Measurements from ENCODE around the gene SLBP.
"Not testable (repeated sequence)": the region's sequence is repeated elsewhere in the genome, so short reads cannot be mapped to it uniquely, and the experiment has no call there.

The SLBP gene

DNA sequence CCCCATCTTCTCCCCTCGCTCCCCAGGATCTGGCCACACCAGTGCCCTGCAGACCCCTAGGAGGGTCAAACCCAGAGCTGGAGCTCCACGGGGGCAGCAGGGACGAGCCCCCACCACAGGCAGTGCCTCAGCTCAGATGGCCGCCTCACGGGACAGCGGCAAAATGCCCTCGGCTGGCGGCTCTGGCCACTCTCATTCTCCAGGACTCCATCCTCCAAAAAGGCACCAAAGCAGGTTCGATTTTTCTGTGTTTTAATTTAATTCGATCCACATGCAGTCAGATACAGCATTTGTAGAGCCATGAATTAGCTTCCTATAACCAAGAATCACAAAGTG lies 36.3 kb downstream of the SLBP start:
- DNase-seq (ENCODE audit: low read depth in 2 of 2): no peak

DNA sequence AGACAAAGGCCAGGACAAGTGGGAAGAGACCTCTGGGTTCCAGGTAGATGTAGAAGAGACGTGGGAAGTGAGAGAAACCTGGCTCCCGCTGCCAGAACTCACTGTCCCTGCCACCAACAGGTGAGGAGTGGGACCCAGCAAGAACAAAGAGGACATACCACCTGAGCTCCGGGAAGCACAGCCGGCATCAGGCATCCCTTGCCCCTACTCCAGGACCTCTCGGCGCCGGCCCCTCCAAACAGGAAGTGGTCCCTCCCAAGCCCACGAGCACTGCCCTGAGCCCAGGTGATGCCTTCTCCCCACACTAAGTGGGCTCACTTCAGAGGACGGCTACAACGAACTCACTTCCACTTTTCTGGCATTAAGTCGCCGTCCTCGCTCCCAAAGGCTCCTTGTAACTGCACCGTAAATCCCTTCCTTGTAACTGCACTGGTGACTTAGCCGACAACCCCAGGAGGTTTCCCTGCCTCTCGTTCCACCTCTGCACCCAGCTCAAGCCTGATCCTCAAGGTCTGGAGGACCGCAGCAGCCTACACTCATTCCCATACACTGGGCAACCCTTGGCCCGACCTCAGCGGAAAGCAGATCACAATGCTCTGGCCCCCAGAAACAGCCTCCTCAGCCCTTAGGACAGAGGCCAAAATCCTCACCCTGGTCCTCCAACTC lies 36.9 kb downstream of the SLBP start:
- DNase-seq (ENCODE audit: low read depth in 2 of 2): no peak

DNA sequence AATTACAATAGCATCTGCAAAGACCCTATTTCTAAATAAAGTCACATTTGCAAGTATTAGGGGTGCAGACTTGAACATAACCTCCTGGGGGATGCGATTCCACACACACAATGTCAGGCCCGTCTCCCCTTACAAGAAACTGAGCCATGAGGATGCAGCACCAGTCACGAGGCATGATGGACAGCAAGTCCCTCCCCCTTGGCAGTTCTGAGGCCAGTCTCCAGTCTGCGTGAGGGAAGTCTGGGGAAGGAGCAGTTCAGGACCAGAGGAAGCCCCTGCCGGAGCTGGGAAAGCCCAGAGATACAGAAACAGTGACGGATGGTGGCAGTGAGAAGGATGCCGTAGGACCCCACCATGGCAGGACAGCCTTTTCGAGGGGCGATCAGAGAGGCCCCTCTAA lies 37.4 kb downstream of the SLBP start:
- no peak for DNase-seq (ENCODE audit: low read depth in 2 of 2)

DNA sequence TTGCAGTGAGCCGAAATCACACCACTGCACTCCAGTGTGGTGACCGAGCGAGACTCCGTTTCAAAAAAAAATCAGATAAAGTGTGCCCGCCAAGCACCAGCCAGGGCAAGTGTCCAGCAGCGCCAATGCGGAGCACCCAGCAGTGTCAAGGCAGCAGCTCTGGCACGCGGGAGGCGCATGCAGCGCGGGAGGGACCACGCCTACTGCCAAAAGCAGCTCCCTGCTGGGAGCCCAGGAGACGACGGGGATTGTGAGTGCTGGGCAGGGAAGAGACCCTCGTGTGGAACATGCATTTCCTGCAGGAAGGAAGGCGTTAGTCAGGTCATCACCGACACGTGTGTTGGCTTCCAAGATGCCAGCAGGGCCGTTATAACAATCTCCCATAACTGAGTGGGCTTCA lies 38.4 kb downstream of the SLBP start:
- no peak for DNase-seq (ENCODE audit: low read depth in 2 of 2)

DNA sequence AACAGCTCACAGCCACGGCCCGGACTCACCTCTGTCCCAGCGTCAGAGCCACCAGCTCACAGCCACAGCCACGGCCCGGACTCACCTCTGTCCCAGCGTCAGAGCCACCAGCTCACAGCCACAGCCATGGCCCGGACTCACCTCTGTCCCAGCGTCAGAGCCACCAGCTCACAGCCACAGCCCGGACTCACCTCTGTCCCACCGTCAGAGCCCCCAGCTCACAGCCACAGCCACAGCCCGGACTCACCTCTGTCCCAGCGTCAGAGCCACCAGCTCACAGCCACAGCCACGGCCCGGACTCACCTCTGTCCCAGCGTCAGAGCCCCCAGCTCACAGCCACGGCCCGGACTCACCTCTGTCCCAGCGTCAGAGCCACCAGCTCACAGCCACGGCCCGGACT lies 41.1 kb downstream of the SLBP start:
- not testable (repeated sequence) for DNase-seq (ENCODE audit: low read depth in 2 of 2)

DNA sequence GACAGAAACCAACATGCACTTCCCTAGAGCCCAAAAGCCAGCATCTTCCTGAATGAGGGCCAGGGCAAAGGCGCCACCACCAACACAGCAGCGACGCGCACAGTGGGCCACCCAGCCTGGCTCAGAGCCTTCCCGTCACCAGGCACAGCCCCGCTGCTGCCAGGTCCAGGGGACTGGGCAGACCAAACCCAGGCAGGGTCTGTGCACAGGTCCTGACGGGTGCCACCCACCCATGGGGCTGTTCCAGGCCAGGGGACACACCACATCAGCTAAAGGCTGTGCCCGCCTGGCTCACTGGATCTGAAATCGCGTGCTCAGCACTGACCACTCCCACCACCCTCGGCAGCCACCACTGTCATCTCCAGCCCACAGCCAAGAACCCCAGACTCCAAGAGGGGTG lies 41.8 kb downstream of the SLBP start:
- DNase-seq (ENCODE audit: low read depth in 2 of 2): no peak

DNA sequence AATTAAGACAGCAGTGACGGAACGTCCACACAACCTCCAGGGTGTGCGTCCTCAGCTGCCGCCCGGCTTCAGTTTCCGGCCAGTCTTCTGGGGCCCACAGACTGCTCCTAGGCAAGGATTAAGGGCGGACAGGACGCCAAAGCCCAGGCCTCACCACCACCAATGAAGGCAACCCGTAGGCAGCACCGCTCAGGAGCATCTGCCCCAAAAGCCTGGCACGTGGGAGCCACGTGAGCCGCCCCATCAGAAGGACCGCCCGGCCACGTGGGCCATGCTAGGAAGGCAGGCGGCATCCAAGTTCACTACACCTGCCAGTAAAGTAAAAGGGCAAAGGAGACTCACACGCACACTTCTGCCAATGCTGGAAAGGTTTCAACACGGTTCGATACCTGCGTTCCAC lies 42.3 kb downstream of the SLBP start:
- no peak for DNase-seq (ENCODE audit: low read depth in 2 of 2)

DNA sequence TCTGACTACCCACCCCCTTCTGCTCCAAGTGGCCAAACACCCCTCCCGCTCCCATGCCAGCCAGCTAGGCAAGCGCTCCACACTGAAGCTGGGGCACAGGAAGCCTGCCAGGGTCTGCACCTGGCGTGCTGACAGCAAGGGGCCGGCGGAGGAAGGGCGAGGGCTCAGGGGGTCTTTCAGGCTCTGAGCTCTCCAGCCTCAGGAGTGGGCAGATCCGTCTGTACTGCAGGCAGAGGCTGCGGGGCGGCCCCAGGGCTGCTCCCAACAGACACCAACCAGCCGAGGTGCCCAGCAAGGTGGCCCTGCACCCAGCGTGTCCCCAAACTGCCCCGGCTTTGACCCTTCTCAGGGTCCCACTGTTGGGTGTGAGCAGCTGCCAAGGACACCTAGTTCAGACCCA lies 42.8 kb downstream of the SLBP start:
- DNase-seq (ENCODE audit: low read depth in 2 of 2): no peak

DNA sequence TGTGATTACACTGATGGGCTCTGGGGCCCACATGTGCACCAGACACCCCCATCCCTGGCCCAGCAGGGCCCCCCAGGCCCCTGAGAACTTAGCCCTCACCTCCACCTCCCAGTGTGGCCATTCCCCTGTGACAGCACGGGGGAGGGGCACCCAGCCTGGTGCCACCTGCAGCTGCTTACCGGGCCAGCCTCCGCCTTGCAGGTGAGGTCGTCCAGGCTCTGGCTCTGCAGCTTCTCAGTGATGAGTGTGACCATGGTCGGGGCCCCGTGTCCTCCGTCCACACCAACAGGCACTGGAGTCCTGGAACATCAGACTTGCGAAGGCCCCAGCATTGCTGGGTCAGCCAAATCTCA lies 43.7 kb downstream of the SLBP start:
- no peak for DNase-seq (ENCODE audit: low read depth in 2 of 2)

DNA sequence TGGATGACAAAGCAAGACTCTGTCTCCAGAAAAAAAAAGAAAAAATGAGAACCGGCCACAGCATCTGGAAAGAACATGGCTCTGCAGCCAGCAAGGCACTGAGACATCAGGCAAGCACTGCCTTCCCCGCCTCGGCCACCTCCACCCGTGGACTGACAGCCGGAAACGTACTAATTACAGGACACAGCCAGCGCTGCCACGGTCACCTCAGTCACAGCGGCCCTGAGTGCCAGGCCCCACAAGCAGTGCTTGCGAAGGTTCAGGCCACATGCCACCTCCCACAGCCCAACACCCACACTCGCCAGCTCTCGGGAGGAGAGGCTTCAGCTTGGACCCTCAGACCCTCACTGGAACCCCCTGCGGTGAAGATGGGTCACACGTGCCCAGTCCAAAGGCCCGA lies 44.8 kb downstream of the SLBP start:
- no peak for DNase-seq (ENCODE audit: low read depth in 2 of 2)

DNA sequence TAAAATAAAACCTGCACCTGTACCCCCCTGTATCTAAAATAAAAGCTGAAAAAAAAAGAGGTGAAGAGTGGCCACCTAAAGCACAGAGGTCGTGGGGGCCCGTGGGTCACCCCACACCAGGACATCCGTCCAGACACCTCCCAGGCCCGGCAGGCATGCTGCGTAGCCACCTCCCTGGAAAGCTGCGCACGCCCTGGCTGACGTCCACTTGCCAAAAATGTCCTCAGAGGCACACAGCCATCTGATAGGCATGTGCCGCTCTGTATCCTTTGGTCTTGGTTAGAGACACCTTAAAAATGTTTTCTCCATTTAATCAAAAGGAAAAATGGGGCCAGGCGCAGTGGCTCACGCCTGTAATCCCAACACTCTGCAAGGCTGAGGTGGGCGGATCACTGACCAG lies 45.7 kb downstream of the SLBP start:
- DNase-seq (ENCODE audit: low read depth in 2 of 2): no peak

DNA sequence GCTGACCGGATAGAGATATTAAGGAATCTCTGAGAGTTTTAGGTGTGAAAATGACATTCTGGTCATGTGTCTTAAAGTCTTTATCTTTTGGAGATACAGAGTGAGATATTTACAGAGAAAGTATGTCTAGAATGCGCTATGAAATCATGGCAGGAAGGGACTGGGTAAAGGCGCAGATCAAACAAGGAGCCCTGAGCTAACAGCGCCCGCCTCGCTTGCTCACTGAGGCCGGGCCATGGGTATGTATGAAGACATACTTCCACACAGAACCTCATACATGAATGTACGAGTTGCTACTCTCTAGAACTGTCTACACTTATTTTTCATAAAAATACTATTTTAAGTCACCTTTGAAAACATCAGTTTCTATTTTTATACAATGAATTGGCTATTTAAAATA lies 48.0 kb downstream of the SLBP start:
- no peak for DNase-seq (ENCODE audit: low read depth in 2 of 2)

DNA sequence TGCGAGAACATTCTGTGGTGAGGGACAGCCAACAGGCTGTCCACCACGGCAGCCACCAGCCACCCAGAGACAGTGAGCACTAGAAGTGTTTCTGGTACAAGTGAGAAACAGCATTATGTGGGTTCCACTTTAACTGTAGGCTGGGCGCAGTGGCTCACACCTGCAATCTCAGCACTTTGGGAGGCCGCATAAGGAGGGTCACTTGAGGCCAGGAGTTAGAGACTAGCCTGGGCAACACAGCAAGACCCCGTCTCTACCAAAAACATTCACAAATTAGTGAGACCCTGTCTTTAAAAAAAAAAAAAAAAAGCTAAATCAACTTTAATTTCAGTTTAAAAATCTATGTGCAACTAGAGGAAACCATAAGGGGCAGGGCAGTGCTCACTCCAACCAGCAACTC lies 48.6 kb downstream of the SLBP start:
- no peak for DNase-seq (ENCODE audit: low read depth in 2 of 2)

DNA sequence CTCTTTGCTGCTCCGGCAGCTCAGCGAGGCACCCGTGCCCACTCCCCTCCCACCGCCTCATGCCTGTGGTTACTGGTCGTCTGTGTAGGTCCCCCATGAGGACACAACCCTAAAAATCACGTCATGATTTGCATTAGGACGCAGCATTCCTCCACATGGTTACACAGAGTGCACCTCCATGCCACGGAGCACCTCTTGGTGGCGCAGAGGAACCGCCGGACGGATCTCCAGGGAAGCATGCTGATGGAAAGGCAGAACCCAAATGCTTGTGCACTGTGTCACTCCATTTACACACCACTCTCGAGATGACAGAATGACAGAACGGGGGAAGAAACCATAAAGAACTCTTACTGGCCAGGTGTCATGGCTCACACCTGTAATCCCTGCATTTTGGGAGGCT lies 50.4 kb downstream of the SLBP start:
- DNase-seq (ENCODE audit: low read depth in 2 of 2): no peak

DNA sequence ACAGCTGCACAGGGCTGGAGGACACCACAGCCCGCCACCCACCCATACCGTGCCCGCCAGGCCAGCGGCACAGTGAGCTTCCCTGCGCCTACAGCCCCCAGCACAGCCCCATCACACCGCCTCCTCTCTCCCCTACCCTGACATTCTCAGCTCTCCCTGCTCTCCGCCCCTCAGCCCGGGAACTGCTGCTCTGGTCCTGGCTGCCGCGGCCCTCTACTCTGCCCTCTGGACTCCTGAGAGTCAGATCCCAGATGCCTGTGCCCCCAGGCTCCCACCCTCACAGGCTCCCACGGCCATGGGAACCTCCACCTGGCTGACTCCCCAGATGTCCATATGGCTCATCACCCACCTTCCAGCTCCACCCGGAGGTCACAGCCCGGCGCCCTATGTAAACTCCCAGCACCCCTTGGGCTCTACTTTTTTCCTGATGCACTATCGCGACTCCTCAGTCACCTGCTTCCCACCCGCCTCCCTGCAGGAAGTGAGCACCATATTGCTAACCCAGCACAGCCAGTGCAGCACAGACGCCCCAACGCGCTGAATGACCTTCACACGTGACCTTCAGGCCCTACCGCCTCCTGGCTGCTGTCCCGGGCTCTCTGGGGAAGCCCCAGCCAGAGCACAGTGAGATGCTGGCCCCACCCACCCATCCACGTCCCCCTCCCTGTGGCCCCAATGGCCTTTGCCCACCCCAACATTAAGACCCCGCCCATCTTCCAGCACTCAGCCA lies 51.0 kb downstream of the SLBP start:
- DNase-seq (ENCODE audit: low read depth in 2 of 2): no peak

DNA sequence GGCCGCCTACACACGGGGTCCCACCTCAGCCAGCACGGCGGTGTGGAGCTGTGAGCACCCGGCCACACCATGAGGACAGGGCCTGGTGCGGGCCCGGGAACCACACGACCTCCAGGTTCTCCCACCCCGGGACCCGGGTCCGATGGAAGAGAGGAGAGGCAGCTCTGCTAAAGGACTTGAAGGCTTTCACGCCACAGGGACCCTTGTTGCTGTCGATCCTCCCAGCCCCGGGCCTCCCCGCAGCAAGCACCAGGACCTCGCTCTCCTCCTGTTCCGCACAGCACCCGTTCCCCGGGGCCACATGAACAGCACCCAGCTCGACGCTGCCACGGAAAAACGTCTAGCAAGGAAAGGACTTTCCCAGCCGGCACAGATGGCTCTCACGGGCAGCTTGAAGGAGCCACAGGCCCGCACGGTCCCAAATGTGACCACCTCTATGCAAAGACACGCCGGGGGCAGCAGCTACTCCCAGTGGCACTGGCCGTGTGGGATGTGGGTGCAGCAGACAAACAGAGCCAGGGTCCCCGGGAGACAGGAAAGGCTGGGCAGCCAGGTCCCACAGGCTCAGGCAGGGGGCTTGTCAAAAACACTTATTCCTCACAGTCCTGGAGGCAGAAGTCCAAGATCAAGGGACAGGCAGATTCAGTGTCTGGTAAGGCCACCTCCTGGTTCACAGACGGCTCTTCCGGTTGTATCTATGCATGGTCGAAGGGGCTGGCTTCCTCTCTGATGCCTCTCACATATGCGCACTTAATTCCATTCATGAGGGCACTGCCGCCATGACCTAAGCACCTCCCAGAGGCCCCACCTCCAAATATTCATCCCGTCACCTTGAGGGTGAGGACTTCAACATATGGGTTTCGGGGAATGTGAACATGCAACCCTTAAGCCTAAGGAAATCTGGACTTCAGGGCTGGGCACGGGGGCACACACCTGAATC lies 52.7 kb downstream of the SLBP start:
- DNase-seq (ENCODE audit: low read depth in 2 of 2): no peak

DNA sequence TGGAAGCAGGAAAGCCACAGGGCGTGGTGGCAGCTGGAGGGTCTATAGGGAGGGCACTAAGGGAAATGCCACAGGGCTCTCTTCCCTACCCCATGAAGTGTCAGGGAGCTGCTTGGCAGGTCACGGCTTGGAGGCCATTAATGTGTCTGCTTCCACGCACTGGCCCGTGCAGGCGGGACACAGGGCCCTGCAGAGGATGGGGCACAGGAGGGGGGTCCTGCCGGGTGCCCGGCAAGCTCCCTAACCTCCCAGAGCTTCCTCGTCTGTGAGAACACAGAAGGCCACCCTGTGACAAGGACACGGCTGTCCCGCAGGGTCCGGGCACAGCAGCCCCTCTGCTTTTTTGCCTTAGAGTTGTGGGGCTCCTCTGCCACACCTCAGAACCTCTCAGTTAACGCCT lies 53.5 kb downstream of the SLBP start:
- no peak for DNase-seq (ENCODE audit: low read depth in 2 of 2)

DNA sequence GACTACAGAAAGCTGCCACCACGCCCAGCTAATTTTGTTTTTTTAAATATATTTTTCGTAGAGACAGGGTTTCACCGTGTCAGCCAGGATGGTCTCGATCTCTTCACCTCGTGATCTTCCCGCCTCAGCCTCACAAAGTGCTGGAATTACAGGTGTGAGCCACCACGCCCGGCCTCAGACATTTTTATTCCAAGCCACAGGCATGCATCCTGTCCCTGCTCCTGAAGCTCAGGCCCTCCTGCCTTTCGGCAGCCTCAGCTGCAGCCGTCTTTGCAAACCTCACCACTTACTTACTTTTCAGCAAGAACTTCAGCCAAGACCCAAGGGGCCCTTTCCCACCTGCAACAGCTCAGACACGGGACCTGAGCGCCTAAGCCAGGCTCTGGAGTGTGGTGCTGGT lies 54.0 kb downstream of the SLBP start:
- no peak for DNase-seq (ENCODE audit: low read depth in 2 of 2)

DNA sequence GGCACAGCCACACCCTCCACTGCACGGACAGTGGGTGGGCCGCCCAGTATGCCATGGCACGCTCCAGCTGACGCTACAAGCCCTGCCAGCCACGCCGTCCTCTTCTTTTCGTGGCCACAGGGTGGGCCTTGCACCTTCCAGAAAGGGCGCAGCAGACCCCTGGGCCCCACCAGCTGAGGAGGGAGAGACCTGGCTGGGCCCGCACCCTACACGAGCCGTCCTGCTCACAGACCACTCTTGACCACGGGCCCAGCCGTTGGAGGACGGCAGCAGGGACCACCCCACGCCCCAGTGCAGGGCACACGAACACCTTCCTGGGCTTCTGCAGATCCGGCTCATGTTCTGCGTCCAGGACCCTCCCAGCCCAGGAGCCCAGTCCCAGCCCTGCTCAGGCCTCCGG lies 55.1 kb downstream of the SLBP start:
- no peak for DNase-seq (ENCODE audit: low read depth in 2 of 2)

DNA sequence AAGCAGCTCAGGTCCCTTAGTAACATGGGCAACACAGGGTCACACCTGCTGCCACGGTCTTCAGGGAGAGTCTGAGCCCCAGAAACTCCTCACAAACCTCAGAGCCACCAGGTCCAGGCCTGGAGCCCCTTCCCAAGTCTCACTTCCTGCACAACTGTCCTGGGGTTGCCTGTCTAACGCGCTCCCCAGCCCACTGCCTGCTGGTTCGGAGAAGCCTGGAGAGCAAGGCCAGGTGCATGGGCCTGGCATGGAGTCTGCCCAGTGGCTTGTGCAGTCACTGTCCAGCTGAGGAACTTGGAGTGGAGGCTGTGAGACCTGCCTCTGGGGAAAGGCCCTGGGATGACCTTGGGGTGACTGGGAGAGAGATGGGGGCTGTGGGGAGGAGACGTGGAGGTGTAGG lies 56.0 kb downstream of the SLBP start:
- no peak for DNase-seq (ENCODE audit: low read depth in 2 of 2)

DNA sequence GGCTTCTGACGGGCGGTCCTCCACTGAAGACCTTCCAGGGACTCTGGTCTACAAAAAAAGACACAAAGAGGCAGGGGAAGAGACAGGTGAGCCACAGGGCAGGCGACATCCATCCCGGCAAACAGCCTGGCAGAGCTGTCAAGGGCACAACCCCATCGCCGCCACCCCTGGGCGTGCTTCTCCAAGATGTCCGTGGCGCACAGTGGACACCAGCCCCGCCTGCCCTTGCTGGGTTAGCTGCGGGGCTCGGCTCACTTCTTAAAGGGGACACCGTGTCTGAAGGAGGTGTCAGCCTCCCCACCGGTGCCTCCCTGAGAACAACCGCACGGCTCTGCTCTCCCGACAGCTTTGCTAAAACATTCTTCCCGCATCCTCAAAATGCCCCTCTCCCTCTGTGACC lies 56.4 kb downstream of the SLBP start:
- no peak for DNase-seq (ENCODE audit: low read depth in 2 of 2)

DNA sequence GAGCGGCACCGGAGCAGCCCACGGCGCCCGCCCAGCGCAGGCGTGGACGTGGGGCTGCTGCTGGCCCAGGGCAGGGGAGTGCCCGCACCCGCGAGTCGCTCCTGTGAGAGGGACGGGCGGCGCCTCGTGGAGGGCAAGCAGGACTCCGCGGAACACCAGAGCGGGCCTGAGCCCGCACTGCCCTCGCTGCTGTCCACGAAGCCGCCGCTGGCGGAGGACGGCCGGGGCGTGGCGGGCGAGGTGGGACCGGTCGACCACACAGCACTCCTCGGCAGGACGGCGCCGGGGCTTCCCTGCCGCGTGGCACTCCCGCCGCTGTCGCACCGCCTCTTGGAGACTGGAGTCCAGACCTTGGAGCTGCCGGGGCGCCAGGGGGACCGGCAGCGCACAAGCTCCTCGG lies 57.0 kb downstream of the SLBP start:
- DNase-seq (ENCODE audit: low read depth in 2 of 2): no peak

All from fibroblast of skin of left quadriceps (primary cell).